RPMI8226 (cell line): ENCODE measurements around the gene TMEM11.

Experiments
- DNase-seq: peaks from one replicate; pipeline ENCODE4 v3.0.0-alpha.2; 2015

The TMEM11 gene

DNA sequence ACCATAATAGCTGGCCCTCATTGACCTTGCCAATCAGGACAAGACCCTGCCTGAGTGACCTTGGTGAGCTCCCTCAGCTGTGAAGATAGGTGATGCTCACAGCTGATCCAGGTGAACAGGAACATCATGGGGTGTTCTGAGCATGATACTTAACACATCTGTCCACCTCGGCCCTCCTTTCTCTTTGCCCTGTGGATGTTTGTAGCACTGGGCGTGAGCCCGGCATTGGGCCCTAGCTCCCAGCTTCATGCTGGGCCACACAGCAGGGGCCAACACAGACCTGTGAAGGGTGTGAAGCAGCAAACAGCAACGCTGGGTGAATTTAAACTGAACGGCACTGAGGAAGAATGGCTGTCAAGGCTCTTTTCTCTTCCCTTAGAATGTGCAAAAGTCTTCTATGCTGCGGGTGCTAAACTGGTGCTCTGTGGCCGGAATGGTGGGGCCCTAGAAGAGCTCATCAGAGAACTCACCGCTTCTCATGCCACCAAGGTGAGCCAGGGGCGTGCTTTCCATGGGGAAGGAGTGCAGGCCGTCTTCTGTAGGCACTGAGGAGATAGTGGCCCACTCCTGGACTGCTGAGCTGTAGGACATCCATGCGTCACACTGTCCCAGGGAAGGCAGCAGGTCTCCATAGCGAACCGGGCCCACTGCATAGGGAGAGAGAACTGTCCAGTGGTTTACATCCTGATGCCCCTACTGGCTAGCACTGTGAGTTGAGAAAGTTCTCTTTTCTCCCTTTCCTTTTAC is 35.9 kb downstream of the TMEM11 start:
- no peak for DNase-seq

DNA sequence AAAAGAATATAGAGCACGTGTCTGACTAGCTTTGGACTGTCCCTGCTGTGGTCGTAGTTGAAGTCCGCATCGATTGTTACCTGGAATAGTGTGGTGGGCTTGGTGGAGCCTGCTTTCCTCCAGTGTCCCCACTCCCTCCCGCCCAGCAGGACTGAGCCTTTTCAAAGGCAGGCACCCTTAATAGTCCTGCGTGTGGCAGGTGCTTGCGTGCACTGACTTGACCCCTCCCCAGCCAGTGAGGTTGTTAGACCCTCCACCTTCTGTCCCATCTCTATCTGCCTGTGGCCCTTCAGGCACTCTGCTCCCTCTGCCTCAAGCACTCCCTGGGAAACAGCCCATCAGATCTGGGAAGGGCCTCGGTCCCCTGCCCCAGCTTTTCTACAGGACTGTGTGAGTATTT is 36.6 kb downstream of the TMEM11 start:
- no peak for DNase-seq

DNA sequence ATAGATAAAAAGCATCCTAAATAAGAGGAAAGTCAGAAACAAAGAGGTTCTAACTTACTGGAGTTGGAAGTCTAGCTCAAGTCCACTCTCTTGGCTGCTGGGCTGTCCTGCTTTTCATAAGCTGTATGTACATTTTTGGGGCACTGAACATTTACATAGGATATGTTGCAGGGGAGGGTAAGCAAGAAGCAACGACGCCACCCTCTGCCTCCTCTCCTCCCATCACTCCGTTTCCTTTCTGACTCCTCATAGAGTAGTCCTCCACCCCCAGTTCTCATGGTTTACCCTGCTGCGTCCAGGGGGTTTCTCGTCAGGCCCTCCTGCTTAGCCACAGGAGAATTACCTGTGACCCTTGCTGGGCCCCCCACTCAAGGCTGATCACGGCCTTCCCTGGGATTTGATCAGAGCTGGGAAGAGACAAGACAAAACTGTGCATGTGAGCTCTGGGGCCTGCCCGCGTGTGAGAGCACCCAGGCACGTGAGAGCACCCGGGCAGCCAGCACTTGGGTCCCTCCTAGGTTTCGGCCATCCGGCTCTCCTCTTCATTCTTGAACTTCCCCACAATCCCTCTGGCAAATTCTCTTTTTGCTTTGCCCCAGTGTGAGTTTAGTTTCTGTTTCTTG is 37.1 kb downstream of the TMEM11 start:
- no peak for DNase-seq

DNA sequence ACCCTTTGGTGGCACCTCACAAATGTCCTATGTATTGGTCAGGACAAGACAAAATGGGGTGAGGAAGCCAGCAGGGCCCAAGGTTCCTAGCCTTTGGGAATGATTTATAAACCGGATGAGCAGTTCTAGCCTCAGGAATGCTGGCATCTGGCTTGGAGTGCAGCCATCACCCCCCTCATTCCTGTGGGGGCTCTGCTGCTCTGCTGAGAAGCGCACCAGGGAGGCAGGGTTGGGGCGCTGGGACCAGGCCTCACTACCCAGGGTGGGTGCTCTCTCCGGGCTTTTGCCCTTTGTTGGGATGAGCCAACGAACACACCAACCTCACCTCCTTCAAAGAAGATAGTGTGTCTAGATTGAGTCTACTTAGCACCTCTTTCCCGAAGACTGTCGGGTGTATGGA is 39.2 kb downstream of the TMEM11 start:
- DNase-seq, result no peak

DNA sequence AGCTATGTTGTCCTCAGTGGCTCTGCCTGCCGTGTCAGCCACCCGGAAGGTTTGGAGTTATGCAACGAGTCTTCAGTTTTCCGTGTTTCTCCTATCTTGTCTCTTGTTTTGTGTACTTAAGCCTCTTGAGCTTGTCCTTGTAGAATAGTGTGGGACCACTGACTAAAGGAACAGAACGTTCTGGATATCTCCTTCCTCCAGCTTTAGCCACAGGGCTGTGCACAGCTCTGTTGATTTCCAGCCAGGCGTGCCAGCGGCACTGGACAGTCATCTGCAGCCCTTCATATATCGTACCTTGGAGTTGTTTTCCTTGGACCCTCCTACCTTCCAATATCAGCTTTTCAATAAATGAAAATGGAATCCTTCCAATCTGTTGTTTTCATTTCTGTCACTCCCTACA is 39.8 kb downstream of the TMEM11 start:
- no peak for DNase-seq

DNA sequence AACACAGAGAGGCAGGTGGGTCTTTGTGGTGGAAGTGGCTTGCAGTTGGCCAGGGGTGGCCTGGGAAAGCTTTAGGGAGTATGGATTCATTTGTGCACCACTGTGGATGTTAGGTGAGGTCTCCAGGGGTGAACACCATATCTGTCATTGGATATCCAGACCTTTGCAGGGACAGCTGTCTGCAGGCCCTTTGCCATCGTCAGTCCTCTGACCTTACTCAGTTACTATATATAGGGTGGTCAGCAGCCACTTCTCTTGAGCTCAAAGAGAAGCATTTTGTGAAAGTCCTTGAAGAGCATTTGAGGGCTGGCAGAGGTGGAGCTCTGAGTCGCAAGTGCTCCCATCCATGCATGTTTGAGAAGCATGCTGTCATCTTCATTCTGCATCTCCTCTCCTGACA is 40.4 kb downstream of the TMEM11 start:
- DNase-seq, result no peak

DNA sequence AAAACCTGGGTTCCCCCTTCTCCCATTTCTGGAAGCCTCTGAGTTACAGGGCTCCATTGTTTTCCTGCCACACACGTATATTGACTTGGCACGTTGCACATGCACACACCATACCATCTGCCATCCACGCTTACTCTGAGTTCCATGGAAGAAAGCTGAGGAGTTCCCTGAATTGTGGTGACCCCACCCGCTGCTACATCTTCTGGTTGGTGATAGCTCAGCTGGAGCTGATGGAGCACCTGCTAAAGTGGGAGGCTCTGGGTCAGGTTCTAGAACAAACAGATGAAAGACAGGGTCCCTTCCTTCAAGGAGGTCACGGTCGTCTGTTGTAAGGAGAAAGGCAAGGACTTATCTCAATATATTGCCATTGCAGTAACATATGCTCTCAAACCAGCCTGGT is 41.1 kb downstream of the TMEM11 start:
- DNase-seq, result no peak

DNA sequence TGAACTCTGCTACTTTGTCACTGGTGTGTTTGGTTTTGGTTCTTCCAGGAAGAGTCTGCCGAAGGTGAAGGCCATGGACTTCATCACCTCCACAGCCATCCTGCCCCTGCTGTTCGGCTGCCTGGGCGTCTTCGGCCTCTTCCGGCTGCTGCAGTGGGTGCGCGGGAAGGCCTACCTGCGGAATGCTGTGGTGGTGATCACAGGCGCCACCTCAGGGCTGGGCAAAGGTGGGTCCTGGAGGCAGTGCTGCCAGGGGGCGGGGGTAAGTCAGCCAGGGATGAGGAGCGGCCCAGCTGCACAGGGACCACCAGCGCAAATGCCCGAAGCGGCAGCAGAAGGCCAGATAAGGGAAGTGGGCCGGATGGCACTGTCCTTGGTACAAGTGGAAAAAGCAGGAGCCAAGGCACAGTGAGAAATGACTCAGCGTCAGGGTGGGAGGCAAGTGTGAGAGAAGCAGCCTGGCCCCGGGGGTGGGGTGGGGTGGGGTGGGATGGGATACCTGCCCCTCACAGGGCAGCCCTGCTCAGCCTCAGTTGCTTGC is 41.9 kb downstream of the TMEM11 start:
- no peak for DNase-seq

DNA sequence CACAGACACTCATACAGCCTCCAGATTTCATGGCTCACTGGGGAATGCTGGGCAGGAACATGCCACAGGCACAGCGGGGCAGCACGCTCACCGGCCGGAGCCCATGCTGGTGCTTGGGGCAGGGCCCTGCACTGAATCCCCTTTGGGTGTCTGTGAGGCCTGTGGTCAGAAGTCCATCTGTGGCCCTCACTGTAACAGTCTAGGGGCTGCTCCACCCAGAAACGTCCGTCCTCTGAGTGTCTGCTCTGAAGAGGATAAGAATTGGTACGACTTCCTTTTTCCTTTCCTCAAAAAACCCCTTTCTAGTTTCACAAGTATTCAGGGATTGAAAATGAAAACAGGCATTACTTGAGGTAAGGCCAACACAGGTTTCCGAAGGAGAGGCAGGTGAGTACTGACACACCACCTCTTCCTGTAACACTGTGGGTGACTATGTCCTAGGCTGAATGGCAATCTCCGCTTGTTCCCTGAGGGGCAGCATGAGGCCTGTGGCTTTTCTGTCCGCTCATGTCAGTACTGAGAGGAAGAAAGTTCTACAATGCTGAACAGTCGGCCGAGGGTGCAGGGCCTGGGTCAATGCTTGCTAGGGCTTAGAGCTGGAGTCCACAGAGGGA is 42.5 kb downstream of the TMEM11 start:
- no peak for DNase-seq

DNA sequence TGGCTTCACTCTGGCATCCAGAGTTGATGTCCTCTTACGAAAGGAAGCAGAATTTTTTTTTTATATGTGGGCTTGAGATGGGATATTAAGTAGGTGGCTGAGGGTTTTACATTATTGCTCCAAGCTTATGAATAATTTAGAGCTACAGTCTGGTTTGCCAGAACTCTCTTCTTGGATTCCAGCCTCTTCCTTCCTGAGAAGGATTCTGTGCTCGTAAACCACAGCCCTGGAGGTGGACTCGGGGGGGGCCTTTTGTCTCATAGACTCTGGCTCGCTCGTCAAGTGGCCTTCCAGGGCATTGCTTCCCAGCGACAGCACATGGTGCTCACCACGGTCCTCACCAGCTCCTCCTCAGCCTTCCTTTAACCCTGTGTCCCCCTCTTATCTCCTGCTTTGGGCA is 43.2 kb downstream of the TMEM11 start:
- DNase-seq, result no peak

DNA sequence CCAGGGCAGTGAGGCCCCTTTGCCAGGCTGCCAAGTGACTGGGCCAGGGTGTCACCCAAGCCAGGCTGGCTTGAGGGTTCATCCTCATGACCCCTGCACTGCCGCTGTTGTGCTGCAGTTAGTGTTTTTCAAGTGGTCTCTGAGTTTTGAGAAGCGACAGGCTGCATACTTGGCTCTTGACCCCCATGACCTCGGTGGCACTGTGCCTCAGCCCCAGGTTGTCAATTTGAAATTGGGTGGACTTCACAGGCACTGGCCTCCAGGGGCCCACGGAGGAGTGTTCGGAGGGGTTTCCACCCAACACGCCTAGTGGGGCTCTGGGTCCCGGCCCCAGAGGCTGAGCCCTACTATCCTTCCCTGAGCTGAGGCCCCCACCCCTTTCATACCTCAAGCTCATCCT is 44.5 kb downstream of the TMEM11 start:
- DNase-seq, result no peak

DNA sequence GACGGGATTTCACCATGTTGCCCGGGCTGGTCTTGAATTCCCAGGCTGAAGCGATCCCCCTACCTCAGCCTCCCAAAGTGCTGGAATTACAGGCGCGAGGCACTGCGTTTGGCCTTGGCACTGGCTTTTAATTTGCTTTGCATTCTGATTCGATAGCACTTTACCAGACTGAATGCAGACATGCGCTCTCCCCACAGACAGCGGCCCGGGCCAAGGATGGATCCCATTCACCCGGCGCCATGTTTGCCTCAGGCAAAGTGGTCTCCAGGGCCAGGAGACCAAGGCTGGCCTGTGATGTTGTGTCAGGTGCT is 45.5 kb downstream of the TMEM11 start:
- no peak for DNase-seq

DNA sequence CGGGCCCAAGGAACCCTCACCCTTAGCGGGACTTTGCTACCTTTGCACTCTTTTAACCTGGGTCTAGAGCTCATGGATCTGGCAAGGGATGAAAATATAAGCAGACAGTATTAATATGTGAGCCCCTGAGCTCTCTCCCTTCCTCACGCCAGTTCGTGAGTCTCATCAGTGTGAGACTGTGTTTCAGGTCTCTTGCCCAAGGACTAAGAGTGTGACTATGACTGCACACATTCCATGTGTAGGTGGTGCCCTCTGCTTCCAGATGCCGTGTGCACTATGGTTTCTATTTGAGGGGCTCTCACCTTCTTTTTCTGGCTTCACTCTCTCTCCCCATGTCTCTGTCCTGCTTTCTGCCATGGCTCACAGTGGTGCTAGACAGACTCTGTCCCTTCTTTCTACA is 46.7 kb downstream of the TMEM11 start:
- no peak for DNase-seq

DNA sequence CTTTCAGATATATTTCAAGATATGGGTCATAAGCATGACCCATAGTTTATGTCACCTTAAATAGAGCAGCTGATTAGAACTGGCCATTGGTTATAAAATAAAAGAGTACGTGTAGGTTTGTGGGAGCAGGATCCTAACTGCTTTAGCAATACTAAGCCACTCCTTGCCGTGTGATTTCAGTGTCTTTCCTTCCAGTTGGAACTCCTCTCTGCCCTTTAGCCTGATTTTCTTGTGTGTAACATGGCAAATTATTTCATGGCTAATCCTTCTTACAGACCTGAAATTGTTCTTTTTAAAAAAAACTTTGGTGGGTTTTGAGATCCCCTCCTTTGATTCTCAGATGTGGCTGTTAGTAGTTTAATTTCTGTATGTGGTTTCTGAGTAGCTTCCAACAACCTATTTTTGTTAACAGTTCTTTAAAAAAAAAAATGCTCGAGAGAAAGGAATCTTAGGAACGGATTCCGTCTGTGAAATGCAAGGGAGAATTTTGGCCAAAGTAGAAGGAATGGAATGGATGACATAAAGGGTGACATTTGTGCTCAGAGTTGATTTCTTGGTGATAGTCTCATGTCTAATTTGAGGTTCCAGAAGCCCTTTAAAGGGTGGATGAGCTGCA is 47.3 kb downstream of the TMEM11 start:
- DNase-seq, result no peak

DNA sequence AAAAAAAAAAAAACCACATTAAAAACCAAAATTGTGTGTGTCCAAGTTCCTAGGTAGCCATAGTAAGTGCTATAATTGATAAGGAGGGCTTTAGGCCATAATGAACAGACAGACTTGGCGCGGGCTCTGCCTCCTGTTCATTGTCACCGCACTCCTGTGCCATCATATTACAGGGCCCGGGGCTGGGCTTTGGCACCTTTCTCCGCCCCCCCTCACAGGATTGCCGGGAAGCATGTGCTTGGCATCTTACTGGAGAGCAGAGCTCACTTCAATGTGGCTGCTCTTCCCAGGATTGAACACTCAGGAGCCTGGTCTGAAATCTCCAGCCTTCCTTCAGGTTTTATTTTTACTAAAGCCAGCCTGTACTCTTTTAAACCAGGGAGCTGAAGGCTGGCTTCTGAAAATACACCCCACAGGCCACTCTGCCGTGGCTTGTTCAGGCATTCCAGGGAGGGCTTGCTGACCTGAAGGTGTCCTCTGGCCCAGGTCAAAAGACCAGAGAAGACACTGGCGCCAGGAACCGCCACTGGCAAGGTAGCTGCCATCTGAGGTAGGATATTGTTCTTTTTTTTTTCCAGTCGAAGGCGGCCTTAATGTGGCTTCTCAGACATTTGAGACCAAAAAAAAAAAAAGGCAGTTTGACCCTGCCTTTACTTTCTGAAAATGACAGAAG is 47.9 kb downstream of the TMEM11 start:
- no peak for DNase-seq

DNA sequence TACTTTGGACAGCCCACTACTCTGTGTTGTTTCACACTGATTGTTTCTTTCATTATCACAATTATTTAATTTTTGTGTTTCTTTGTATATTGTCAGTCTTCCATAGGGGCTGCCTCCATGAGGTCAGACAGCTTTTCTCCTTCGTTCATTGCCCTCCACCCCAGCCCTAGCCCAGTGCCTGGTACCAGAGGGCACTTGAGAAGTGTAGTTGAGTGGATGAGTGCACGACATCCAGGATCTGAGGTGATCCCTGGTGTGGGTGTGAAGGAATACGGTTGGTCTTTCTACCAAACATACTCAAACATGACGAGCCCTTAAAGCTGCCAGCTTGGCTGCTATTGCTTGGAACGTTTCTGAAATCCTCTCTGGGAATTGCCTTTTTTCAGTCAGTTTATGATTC is 49.3 kb downstream of the TMEM11 start:
- DNase-seq, result no peak

DNA sequence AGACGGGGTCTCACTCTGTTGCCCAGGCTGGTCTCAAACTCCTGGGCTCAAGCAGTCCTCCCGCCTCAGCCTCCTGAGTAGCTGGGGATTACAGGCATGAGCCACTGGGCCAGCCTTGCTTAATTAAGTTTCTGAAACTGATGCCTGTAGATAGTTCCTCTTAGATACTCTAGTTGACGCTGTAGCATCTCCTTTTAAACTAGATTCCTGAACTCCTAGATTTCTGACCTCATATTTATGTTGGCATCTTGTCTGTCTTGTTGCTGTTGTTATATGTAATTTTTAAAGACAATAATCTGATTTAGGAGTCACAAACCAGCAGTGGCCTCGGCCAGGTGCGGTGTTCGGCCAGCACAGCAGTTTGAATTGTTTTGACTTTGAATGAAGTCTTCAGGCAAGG is 49.7 kb downstream of the TMEM11 start:
- no peak for DNase-seq

DNA sequence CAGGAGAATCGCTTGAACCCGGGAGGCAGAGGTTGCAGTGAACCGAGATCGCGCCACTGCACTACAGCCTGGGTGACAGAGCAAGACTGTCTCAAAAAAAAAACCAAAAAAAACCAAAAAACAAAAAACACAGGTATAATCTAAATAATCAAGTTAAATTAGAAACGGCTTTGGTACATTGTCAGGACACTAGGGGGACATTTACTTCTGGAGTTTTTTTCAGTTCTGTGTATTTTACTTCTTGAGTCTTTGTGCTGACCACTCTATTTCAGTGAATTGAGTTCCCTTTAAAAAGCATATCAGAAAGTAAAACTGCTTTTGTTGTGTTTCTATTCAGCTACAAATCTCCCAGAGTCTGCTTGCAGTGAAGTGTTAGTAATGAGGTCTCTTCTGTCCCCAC is 50.9 kb downstream of the TMEM11 start:
- DNase-seq, result no peak

DNA sequence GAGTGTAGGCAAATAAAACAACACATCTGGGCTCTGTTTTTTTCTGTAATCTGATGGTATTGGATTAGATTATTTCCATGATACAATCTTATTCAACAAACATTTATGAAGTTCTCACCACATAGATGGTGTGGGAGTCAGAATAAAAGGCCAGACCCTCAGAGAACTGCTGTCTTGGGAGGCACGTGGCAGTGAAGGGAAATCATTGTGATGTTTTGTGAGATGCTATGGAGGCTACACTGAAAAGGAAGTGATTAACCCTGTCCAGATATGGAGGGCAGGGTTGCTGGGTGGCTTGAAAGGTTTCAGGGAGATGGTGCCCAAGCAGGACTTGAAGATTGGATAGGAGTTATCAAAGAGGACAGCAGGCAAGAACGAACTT is 51.6 kb downstream of the TMEM11 start:
- no peak for DNase-seq

DNA sequence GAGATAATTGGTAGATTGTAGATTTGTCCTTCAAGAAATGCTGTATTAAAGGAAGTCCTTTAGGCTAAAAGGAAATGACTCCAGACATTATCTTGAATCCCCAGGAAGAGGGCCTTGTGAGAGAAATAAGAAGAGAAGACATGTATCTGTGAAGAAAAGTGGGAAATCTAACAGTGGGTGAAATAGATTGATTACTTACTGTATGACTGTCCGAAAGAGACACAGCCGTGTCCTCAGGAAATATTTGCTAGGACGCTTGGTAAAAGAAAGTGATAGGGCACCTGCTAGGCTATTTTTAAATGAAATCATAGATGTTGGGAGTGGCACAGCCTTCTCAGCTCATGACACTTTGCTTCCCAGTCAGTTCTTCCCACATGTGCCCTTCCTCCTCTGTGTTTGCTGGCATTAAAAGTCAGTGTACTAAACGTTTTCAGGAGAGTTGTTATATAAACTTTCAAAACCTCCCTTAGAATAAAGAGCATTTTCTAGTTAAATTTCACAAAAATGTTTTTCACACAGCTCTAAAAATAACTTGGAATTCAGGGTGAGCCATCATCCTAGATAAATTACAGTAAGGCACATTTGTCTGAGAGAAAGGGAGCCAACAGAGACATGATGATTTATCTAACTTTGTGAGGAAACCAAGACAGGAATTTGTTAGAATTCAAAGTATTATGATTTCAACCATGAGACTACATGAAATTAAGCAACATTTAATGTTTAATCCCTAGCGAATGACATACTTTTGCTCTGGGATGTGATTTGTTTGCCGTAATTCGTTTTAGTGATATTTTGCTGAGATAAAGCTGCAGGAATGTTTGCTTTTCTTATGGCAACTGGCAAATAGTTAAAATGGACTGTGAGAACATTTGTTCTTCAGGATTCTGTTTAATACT is 52.2 kb downstream of the TMEM11 start:
- no peak for DNase-seq

DNA sequence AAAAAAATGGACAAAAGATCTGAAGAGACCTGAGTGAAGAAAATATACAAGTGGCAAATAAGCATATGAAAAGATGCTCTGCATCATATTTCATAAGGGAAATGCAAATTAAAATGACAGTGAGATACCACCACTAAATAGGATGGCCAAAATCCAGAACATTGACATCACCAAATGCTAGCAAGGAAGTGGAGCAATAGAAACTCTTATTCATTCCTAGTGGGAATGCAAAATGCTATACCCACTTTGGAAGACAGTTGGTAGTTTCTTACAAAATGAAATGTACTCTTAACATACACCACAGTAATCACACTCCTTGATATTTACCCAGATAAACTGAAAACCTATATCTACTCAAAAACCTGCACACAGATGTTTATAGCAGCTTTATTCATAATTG is 53.6 kb downstream of the TMEM11 start:
- no peak for DNase-seq

DNA sequence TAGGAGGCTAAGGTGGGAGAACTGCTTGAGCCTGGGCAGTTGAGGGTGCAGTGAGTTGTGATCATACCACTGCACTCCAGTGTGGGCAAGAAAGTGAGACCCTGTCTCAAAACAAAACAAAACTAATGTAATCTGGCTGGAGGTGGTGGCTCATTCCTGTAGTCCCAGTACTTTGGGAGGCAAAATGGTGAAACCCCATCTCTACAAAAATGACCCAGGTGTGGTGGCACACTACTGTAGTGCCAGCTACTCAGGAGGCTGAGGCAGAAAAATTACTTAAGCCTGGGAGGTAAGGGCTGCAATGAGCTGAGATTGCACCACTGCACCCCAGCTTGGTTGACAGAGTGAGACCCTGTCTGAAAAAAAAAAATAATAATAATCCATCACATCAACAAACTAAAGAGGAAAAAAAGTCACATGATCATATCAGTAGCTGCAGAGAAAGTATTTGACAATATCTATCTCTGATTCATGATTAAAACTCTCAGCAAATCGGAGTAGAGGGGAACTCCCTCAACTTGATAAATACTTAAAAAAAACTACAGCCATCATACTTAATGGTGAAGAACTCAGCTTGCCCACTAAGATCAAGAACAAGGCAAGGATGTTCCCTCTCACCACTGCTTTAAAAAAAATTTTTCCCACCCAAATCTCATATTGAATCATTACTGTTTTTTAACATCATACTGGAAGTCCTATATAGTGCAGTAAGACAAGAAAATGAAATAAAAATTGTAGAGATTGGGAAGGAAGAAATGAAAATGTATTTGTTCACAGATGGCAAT is 56.2 kb downstream of the TMEM11 start:
- no peak for DNase-seq
